Right cardiac atrium (tissue), 5 donors: Measurements from ENCODE around the gene SLBP. TPM values are rescaled to one million over a fixed set of nuclear protein-coding genes. Genes with fewer than 3 reads are reported as not detected.
"Not testable (repeated sequence)": the region's sequence is repeated elsewhere in the genome, so short reads cannot be mapped to it uniquely, and the experiment has no call there.

Experiments
- ATAC-seq, 2 donors: fragments of 200-7000 bp; cut with Tn5 transposase; one replicate each; pipeline versions ENCODE4 v1.8.0 to v1.9.1; 2020; ENCODE audit warnings: moderate library complexity in 2 of 2, mild to moderate bottlenecking in 1 of 2
- DNase-seq, 3 donors: peaks; one replicate each; pipeline ENCODE4 v3.0.0-alpha.2; 2020
- H3K27ac ChIP-seq: one replicate; pipeline ENCODE4 v1.5.1; 2013; ENCODE audit warnings: mild to moderate bottlenecking, low read length, control low read depth, moderate library complexity
- H3K27me3 ChIP-seq: one replicate; pipeline ENCODE4 v1.6.1; 2013; ENCODE audit not compliant: control insufficient read depth, insufficient read depth
- H3K4me1 ChIP-seq: one replicate; pipeline ENCODE4 v1.6.1; 2013; ENCODE audit warnings: low read length; ENCODE audit not compliant: control insufficient read depth, insufficient read depth
- H3K4me3 ChIP-seq: one replicate; pipeline ENCODE4 v1.5.1; 2013; ENCODE audit warnings: low read length, control low read depth
- H3K9me3 ChIP-seq: one replicate; pipeline ENCODE4 v1.6.1; 2013; ENCODE audit warnings: low read length; ENCODE audit not compliant: control insufficient read depth
- WGBS: extraction: QIAGEN DNeasy Blood & Tissue Kit; methylation state at CpG from one replicate; pipeline ENCODE4 v1.1.7; 2013; 5-methylcytosine and 5-hydroxymethylcytosine counted together
- intact Hi-C, 4 donors: fragments of 100-400 bp; cut with DNase I; formaldehyde crosslinking; loops; one replicate each; pipeline versions ENCODE4 v1.11.0 to v1.14.0; 2022 to 2023
- polyA plus RNA-seq: library from polyadenylated mRNA; stranded (reverse); fragments of 200-250 nt; gene quantifications from one replicate; pipeline ENCODE4 v1.2.3, GENCODE V29; 2013
- total RNA-seq, 4 donors: library from RNA; stranded (reverse); fragmentation: NEBNext Ultra II Directional; extraction: Animal tissue kit (Norgen Biotek cat#: 25700); gene quantifications; one replicate each; pipeline ENCODE4 v1.2.1, GENCODE V29; 2021
- donor health status: healthy with polysubstance abuse.
- donor health status: DM: no; HTN: yes; CAD: no.
- donor health status: DM: no; HTN: no; CAD: no.
- donor health status: DM: no; HTN: yes; CAD: no; lungs with severe emphysema.
- donor health status: DM: yes; HTN: yes; CAD: no.

Gene SLBP
- total and polyA plus RNA-seq, 5 donors = 12.2 to 16.1 (median 14.1) TPM

DNA sequence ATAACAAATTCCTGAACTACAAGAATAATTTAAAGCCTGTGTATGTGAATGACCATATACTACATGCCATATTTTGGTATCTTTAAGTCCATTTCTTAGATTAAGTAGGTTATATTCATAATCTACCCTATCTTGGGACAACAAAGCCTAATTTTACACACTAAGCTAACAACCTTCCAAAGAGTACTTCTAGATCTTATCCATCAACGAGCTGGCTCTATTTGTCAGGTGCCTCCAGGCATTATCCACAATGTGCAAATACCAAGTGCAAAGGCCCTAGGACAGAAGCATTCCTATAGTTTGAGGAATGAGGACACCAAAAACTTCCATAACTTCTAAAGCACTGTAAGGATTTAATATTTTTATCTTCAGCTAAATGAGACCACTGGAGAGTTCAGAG, 3.5 kb downstream of the SLBP start:
- WGBS = 33% methylated on average over 1 of the region's 1 CpG
- Histone ChIP-seq H3K4me1 (peaks cover 9% of the 10 kb centered on the region), H3K27ac (no peak overlapping the region), H3K27me3 (no peaks in the 10 kb centered on the region), H3K4me3 (no peak overlapping the region), H3K9me3 (no peaks in the 10 kb centered on the region)
- ATAC-seq (no peak), DNase-seq (no peak)
- intact Hi-C loops = loop anchor here in 1 of 4 donors (2.0 kb wide), 1 partner anchor 16 kb away; no protein-coding TSS in a partner anchor

DNA sequence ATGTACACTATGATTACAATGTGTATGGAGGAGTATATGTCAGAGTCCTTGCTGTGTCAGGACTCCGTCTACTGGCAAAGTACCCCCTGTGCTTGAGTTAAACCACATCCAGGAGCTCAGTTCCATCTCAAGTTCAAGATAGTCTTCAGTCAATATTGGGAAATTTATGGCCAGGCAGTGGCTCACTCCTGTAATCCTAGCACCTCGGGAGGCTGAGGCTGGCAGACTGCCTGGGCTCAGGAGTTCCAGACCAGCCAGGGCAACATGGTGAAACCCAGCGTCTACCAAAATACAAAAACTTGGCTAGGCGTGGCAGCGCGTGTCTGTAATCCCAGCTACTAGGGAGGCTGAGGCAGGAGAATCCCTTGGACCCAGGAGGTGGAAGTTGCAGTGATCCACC, 5.8 kb downstream of the SLBP start:
- Histone ChIP-seq H3K9me3 (no peaks in the 10 kb centered on the region), H3K4me1 (peaks cover 4% of the 10 kb centered on the region), H3K27ac (no peak overlapping the region), H3K27me3 (no peaks in the 10 kb centered on the region), H3K4me3 (no peak overlapping the region)
- 93% methylated on average over 6 of the region's 6 CpGs for WGBS
- intact Hi-C loops = no loop called here
- ATAC-seq (no peak), DNase-seq (no peak)

DNA sequence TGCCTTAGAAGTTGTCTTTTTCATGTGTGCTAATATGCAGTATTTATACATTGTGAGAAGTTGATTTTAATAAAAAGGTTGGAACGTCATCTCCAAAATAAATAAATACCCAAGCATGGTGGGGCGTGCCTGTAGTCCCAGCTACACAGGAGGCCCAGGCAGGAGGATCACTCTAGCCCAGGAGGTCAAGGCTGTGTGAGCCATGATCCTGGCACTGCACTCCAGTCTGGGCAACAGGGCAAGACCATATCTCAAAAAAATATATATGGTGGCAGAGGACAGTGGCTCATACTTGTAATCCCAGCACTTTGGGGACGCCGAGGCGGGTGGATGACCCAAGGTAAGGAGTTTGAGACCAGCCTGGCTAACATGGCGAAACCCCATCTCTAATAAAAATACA, 6.4 kb downstream of the SLBP start:
- WGBS = 98% methylated on average over 6 of the region's 6 CpGs
- no peak for ATAC-seq
- no peak for DNase-seq
- H3K4me3 ChIP-seq = no peak overlapping the region
- intact Hi-C loops = no loop called here
- no peaks in the 10 kb centered on the region for H3K9me3 ChIP-seq
- no peaks in the 10 kb centered on the region for H3K27me3 ChIP-seq
- H3K4me1 ChIP-seq = no peaks in the 10 kb centered on the region
- no peak overlapping the region for H3K27ac ChIP-seq

DNA sequence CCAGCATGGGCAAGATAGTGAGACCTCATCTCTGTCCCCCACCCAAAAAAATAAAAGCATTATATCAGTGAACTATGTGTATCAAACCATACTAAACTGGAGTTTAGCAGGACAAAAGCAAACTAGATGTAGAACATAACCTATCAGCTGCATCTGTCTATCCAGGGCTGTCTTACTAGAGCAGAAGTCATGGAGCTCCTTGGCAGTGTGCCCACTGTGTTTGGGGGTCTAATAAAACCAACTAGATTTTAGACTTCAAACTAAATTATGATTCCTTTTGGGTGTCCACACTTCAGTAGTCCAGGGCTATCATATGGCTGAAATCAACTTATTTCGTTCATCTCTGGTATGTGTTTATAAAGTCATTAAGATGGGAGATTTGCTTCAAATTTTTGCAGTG, 8.3 kb downstream of the SLBP start:
- no peak overlapping the region for H3K4me3 ChIP-seq
- no peaks in the 10 kb centered on the region for H3K27me3 ChIP-seq
- DNase-seq (no peak), ATAC-seq (no peak)
- WGBS = 87% methylated on average over 1 of the region's 1 CpG
- H3K4me1 ChIP-seq = no peaks in the 10 kb centered on the region
- no peak overlapping the region for H3K27ac ChIP-seq
- intact Hi-C loops = no loop called here
- no peaks in the 10 kb centered on the region for H3K9me3 ChIP-seq

DNA sequence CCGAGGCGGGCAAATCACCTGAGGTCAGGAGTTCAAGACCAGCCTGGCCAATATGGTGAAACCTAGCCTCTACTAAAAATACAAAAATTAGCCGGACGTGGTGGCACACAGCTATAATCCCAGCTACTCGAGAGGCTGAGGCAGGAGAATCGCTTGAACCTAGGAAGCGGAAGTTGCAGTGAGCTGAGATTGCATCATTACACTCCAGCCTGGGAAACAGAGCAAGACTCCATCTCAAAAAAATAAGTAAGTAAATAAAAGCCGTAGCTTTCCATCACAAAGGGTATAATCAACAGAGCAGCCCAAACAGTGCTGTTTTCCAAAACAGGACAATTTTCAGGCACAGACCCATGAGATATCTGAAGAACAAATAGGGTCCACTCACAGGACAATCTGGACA, 10.4 kb downstream of the SLBP start:
- intact Hi-C loops, H3K9me3 ChIP-seq, ATAC-seq, H3K4me1 ChIP-seq, H3K4me3 ChIP-seq, H3K27me3 ChIP-seq, H3K27ac ChIP-seq, DNase-seq: not testable (repeated sequence)
- WGBS = 83% methylated on average over 8 of the region's 8 CpGs

DNA sequence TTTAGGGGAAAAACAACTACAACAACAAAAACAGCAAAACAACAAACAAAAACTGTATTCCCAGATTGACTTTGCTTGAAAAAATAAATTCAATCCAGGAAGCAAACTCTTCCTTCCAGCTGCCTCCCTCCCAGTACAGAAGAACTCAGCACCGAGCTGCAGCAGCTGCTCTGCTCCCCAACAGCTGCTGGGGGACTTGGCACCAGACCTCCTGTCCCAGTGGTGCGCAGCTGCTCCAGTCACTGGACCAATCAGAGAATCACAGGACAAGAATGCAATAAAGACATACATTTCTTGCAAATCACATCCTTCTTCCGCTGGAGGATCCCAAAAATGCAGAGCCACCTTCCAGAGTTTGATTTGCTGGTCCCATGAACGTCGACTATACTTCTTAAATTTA, 16.2 kb downstream of the SLBP start:
- intact Hi-C loops = no loop called here
- Histone ChIP-seq H3K9me3 (no peaks in the 10 kb centered on the region), H3K27me3 (no peaks in the 10 kb centered on the region), H3K27ac (no peak overlapping the region), H3K4me1 (no peaks in the 10 kb centered on the region), H3K4me3 (no peak overlapping the region)
- WGBS = 61% methylated on average over 5 of the region's 5 CpGs
- DNase-seq (no peak), ATAC-seq (no peak)

DNA sequence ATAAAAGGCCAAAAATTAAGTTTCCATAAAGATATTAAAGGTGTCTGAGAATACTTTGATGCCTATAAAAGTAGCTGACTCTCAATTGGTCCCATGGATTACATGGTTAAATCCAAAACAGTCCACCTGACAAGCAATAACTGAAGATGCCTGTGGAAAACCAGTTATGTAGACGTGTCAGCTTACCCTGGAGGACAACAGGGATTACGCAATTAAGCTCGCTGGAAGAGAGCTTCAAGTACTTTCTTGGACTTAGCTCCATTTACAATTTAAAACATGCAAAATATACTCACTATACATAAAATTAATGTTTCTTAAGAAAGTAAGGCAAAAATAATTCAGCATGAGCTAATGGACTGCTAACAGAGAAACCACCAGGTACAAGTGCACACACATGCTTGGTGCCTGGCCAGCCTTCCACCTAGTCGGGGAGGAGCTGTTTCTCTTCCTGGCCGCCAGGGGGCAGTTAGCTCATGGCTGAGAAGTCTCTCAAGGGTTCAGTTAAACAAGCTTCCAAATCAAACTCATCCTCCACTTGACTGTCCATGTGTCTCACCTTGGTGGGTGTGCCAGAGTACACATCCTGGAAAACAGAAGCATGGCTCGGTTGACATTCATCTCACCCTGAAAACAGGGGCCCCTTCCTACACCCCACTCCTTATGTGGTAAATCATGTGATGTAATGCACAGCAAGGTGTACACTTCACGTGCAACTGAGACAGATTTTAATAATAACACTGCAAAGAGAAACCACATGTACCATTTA, 18.8 kb downstream of the SLBP start:
- intact Hi-C loops = loop anchor here in 3 of 4 donors (5.0 kb wide), 1 partner anchor 34 kb away; no protein-coding TSS in a partner anchor
- Histone ChIP-seq H3K4me3 (no peak overlapping the region), H3K4me1 (no peaks in the 10 kb centered on the region), H3K9me3 (no peaks in the 10 kb centered on the region), H3K27ac (peak overlapping the region; percentile 23), H3K27me3 (no peaks in the 10 kb centered on the region)
- ATAC-seq (peak; percentile 72 to 80), DNase-seq (peak; percentile 64 to 84 (median 81))
- WGBS = 43% methylated on average over 7 of the region's 7 CpGs

DNA sequence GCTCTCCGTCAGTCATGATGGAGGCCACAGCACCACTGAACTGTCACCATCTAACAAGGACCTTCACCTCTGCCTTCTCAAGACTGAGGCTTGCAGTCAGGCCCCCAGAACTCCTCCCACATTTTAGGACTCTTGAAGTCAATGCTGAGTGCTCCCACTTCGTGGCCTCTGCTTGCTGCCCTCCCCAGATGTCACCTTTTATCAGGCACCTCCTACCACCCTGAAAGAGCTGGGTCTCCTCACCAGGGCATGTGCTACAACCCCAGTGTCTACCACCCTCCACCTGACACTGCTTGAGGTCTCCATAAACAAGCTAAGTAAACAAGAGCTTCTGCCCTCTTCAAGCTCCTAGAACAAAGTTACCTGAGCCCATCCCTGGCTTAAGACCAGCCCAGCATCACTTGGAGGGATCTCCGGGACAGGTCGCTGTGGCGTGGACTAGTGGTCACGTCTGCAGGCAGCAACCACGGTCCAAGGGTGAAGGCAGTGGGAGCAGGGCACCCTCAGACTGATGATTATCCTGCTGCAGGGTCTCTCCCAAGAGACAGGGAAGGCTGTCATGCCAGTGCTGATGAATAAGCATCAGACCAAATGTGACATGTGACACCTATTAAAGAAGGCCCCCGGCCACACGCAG, 20.3 kb downstream of the SLBP start:
- ATAC-seq (no peak), DNase-seq (no peak)
- Histone ChIP-seq H3K4me3 (no peak overlapping the region), H3K27ac (no peak overlapping the region), H3K4me1 (no peaks in the 10 kb centered on the region), H3K9me3 (no peaks in the 10 kb centered on the region), H3K27me3 (no peaks in the 10 kb centered on the region)
- 89% methylated on average over 9 of the region's 9 CpGs for WGBS
- intact Hi-C loops = loop anchor here in 3 of 4 donors (5.0 kb wide), 1 partner anchor 35 kb away; no protein-coding TSS in a partner anchor

DNA sequence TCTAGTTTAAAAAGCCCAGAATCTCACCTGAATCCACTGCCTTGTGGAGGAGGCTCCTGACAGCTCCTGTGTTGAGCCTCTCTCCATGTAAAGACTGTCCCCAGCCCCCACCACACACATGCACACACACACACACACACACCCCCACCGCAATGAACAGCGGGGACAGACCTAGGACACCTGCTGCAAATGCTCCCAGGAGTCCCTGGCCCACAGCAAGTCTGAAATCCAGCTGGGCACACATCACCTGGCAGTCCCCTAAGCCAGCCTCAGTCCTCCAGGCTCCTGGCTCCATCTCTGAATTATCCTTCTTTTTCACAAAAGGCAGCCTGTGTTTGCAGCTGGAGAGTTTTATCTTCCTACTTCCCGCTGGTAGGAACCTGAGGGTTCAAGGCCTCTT, 21.4 kb downstream of the SLBP start:
- DNase-seq (no peak), ATAC-seq (no peak)
- Histone ChIP-seq H3K4me1 (no peaks in the 10 kb centered on the region), H3K27me3 (no peaks in the 10 kb centered on the region), H3K27ac (no peak overlapping the region), H3K9me3 (no peaks in the 10 kb centered on the region), H3K4me3 (no peak overlapping the region)
- intact Hi-C loops = loop anchor here in 3 of 4 donors (5.0 kb wide), 1 partner anchor 37 kb away; no protein-coding TSS in a partner anchor
- WGBS = 95% methylated on average over 3 of the region's 3 CpGs

DNA sequence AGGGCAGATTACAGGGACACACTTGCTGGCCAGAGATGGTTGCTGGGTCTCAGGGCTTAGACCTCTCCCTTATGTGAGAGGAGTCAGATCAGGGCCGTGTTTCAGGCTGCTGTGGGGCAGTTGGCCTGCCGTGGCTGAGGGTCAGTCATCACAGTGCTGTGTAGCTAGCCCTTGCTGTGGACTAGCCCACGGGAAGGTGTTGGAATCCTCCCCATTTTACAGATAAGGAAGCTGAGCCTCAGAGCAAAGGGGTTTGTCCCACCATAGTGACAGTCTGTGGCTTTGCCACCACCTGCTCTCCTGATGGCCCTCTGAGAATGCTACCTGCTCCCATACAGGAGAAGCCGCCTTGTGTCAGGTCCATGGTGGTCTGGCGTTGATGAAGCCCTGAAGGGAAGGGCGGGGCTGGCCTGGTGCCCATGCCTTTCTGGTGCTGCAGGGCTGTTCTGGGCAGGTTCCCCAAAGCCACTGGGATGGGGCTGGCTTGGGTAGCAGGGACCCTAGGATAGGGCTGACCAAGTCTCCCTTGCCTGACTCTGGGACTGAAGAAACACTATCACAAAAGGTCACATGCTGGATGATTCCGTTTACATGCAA, 25.6 kb downstream of the SLBP start:
- Histone ChIP-seq H3K27me3 (no peaks in the 10 kb centered on the region), H3K27ac (no peak overlapping the region), H3K9me3 (no peaks in the 10 kb centered on the region), H3K4me3 (no peak overlapping the region), H3K4me1 (no peaks in the 10 kb centered on the region)
- no peak for DNase-seq
- ATAC-seq = no peak
- WGBS = 47% methylated on average over 7 of the region's 7 CpGs
- intact Hi-C loops = no loop called here
